Suprapubic skin (tissue), 4 donors: Measurements from ENCODE around the gene MCTP1. TPM values are rescaled to one million over a fixed set of nuclear protein-coding genes. Genes with fewer than 3 reads are reported as not detected.

Experiments
- DNase-seq, 2 donors: peaks; one replicate each; pipeline ENCODE4 v3.0.0-alpha.2; 2019; ENCODE audit warnings: low spot score in 2 of 2
- H3K27ac ChIP-seq: fragments of 200-600 bp; sonication (generic); one replicate; pipeline ENCODE4 v1.5.1; 2019
- H3K27me3 ChIP-seq: fragments of 200-600 bp; sonication (generic); one replicate; pipeline ENCODE4 v1.5.1; 2019
- H3K36me3 ChIP-seq: fragments of 200-600 bp; sonication (generic); one replicate; pipeline ENCODE4 v1.5.1; 2019
- H3K4me1 ChIP-seq: fragments of 200-600 bp; sonication (generic); one replicate; pipeline ENCODE4 v1.5.1; 2019
- H3K4me3 ChIP-seq: fragments of 200-600 bp; sonication (generic); one replicate; pipeline ENCODE4 v1.5.1; 2019; ENCODE audit warnings: mild to moderate bottlenecking
- H3K9me3 ChIP-seq: fragments of 200-600 bp; sonication (generic); one replicate; pipeline ENCODE4 v1.5.1; 2019
- CTCF ChIP-seq, 2 donors: fragments of 200-600 bp in 1 of 2; fragments of 450-650 bp in 1 of 2; sonication (generic) in 1 of 2; IDR thresholded peaks; one replicate each; pipeline ENCODE4 v1.5.1; 2016 to 2019; ENCODE audit warnings: antibody characterized with exemption in 2 of 2, mild to moderate bottlenecking in 1 of 2, moderate library complexity in 1 of 2
- EP300 ChIP-seq: sonication (generic); formaldehyde crosslinking; IDR thresholded peaks from one replicate; pipeline ENCODE4 v1.6.1; 2017; ENCODE audit warnings: antibody characterized with exemption
- POLR2A ChIP-seq, 2 donors: fragments of 450-650 bp; IDR thresholded peaks; one replicate each; pipeline ENCODE4 v1.6.1; 2017; ENCODE audit warnings: antibody characterized with exemption in 2 of 2, mild to moderate bottlenecking in 2 of 2, moderate library complexity in 2 of 2
- POLR2AphosphoS5 ChIP-seq, 3 donors: sonication (generic); formaldehyde crosslinking; IDR thresholded peaks; one replicate each; pipeline ENCODE4 v1.6.1; 2017; ENCODE audit warnings: antibody characterized with exemption in 3 of 3
- WGBS: methylation state at CpG from one replicate; pipeline ENCODE4 v1.1.5; 2018; 5-methylcytosine and 5-hydroxymethylcytosine counted together
- total RNA-seq, 4 donors: library from RNA; depleted of rRNA; stranded (reverse); fragments of >200 nt; gene quantifications; one replicate each; pipeline ENCODE4 v1.1.0, GENCODE V29; 2016

The MCTP1 gene
- total RNA-seq, 4 donors from 2014 or later = 5.0 to 19.1 (median 10.6) TPM

GRCh38 chr5:95124731-95125130 lies 160.2 kb downstream of the MCTP1 start:
- Histone ChIP-seq H3K27me3 (no peaks in the 10 kb centered on the region), H3K27ac (no peak overlapping the region), H3K9me3 (no peaks in the 10 kb centered on the region), H3K4me1 (no peaks in the 10 kb centered on the region), H3K36me3 (no peaks in the 10 kb centered on the region), H3K4me3 (no peak overlapping the region)
- no peak for DNase-seq
- no peak for TF ChIP-seq POLR2AphosphoS5 (IDR thresholded peaks at IDR 0.05)
- WGBS = 86% methylated on average over 1 of the region's 1 CpG

GRCh38 chr5:95124101-95124500 lies 160.8 kb downstream of the MCTP1 start:
- no peak for DNase-seq
- H3K9me3 ChIP-seq = no peaks in the 10 kb centered on the region
- no peaks in the 10 kb centered on the region for H3K4me1 ChIP-seq
- no peaks in the 10 kb centered on the region for H3K36me3 ChIP-seq
- H3K27me3 ChIP-seq = no peaks in the 10 kb centered on the region
- no peak overlapping the region for H3K4me3 ChIP-seq
- no peak for TF ChIP-seq EP300
- no peak for TF ChIP-seq CTCF (IDR thresholded peaks at IDR 0.05)
- no peak for TF ChIP-seq POLR2AphosphoS5 (IDR thresholded peaks at IDR 0.05)
- TF ChIP-seq POLR2A (IDR thresholded peaks at IDR 0.05) = no peak
- WGBS = 56% methylated on average over 2 of the region's 2 CpGs
- H3K27ac ChIP-seq = no peak overlapping the region

GRCh38 chr5:95114902-95115301 lies 170.0 kb downstream of the MCTP1 start:
- no peaks in the 10 kb centered on the region for H3K27me3 ChIP-seq
- WGBS = 80% methylated on average over 1 of the region's 1 CpG
- no peak overlapping the region for H3K4me3 ChIP-seq
- no peak overlapping the region for H3K27ac ChIP-seq
- no peak for DNase-seq
- H3K4me1 ChIP-seq = no peaks in the 10 kb centered on the region
- no peaks in the 10 kb centered on the region for H3K9me3 ChIP-seq
- TF ChIP-seq EP300 (no peak), CTCF (IDR thresholded peaks at IDR 0.05) (no peak)
- H3K36me3 ChIP-seq = no peaks in the 10 kb centered on the region

- no peak overlapping the region for H3K4me3 ChIP-seq
- no peaks in the 10 kb centered on the region for H3K4me1 ChIP-seq
- H3K27me3 ChIP-seq = no peaks in the 10 kb centered on the region
- DNase-seq = no peak
- TF ChIP-seq POLR2A (IDR thresholded peaks at IDR 0.05) (no peak), POLR2AphosphoS5 (IDR thresholded peaks at IDR 0.05) (no peak)
- H3K27ac ChIP-seq = no peak overlapping the region
- H3K36me3 ChIP-seq = no peaks in the 10 kb centered on the region
- no peaks in the 10 kb centered on the region for H3K9me3 ChIP-seq
- WGBS = 82% methylated on average over 4 of the region's 4 CpGs
These were observed 170.6 kb downstream of the MCTP1 start for GRCh38 chr5:95114305-95114704.

GRCh38 chr5:95113489-95113888 lies 171.4 kb downstream of the MCTP1 start:
- DNase-seq = no peak
- WGBS = 75% methylated on average over 4 of the region's 4 CpGs

GRCh38 chr5:95111141-95111540 lies 173.8 kb downstream of the MCTP1 start:
- no peaks in the 10 kb centered on the region for H3K4me1 ChIP-seq
- DNase-seq = no peak
- no peaks in the 10 kb centered on the region for H3K36me3 ChIP-seq
- TF ChIP-seq CTCF (IDR thresholded peaks at IDR 0.05) (no peak), EP300 (no peak), POLR2A (IDR thresholded peaks at IDR 0.05) (no peak), POLR2AphosphoS5 (IDR thresholded peaks at IDR 0.05) (no peak)
- H3K27ac ChIP-seq = no peak overlapping the region
- H3K4me3 ChIP-seq = no peak overlapping the region
- H3K27me3 ChIP-seq = no peaks in the 10 kb centered on the region
- H3K9me3 ChIP-seq = no peaks in the 10 kb centered on the region

More at GRCh38 chr5:95113489-95113888, 171.4 kb downstream of the MCTP1 start:
- Histone ChIP-seq H3K36me3 (no peaks in the 10 kb centered on the region), H3K9me3 (no peaks in the 10 kb centered on the region), H3K27ac (no peak overlapping the region), H3K27me3 (no peaks in the 10 kb centered on the region), H3K4me1 (no peaks in the 10 kb centered on the region), H3K4me3 (no peak overlapping the region)
- TF ChIP-seq CTCF (IDR thresholded peaks at IDR 0.05) (no peak), POLR2AphosphoS5 (IDR thresholded peaks at IDR 0.05) (no peak), EP300 (no peak), POLR2A (IDR thresholded peaks at IDR 0.05) (no peak)
